ENCODE measurements around the gene COPS9. TPM values are rescaled to one million over a fixed set of nuclear protein-coding genes. Genes with fewer than 3 reads are reported as not detected.

Gene COPS9
- total and polyA plus RNA-seq, 10 of the 15 experiments (the other 5 are each of a cell fraction or from before 2014, with no cell fraction given) = 80.8 to 419 (median 213) TPM

DNA sequence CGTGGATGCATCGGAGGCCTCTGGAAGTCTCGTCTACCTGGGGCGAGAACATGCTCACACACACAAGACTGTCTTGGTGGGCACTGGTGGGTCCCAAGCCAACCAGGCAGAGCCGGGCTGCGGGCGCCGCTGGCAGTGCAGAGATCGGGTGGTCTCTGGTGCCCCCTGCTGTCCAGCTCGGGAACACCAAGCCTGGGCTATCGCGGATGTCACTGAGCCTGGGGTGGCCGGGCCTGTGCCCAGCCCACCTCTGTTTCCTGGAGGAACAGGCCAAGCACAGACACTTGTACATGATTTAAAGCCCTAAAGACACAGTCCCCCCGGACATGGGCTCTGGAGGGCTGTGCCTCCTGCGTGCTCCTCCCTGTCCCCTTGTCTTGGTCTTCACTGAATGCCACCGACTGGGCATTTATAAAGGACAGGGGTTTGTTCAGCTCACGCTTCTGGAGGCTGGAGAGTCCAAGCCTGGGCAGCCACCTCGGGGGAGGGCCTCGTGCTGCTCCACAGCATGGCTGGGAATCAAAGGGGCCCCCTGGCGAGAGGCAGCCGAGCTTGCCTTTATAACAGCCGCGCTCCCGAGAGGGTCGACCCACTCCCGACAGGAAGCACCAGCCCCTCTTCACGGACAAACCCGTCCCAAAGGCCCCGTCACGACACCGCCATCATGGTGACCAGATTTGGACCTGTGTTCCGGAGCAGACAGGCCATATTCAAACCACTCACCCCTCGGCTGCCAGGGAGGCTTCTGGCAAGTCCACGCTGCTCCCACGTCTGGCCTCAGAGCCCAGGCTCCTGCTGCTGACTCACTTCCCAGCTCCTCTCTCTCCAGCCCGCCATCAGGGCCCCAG lies 7.9 kb upstream of the COPS9 start (continued):
- TF ChIP-seq JUND (IDR thresholded peaks at IDR 0.05; ENCODE audit: low read depth, low read length) (no peak), YY1 (IDR thresholded peaks at IDR 0.05; ENCODE audit: low read depth, low read length) (peak; percentile 47; the same call in 1 of the 2 replicates), SREBF2 (IDR thresholded peaks at IDR 0.05; ENCODE audit: low read length) (no peak), BMI1 (IDR thresholded peaks at IDR 0.05; ENCODE audit: borderline replicate concordance) (no peak), CREM (IDR thresholded peaks at IDR 0.05; ENCODE audit: low read depth) (no peak), BHLHE40 (IDR thresholded peaks at IDR 0.05; ENCODE audit: borderline replicate concordance in 1 of 2, low read depth in 2 of 2, low read length in 1 of 2) (no peak), RAD21 (IDR thresholded peaks at IDR 0.05; ENCODE audit: insufficient read depth, low read depth, low read length) (peak; percentile 93), MLLT1 (IDR thresholded peaks at IDR 0.05) (no peak), SMAD1 (IDR thresholded peaks at IDR 0.05; ENCODE audit: low read depth, partially characterized antibody) (no peak), FOXM1 (IDR thresholded peaks at IDR 0.05; ENCODE audit: low read depth, low read length) (no peak), IKZF1 (conservative IDR thresholded peaks at IDR 0.05) (no peak)
- TF ChIP-seq, protein P1, sequence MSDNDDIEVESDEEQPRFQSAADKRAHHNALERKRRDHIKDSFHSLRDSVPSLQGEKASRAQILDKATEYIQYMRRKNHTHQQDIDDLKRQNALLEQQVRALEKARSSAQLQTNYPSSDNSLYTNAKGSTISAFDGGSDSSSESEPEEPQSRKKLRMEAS (IDR thresholded peaks at IDR 0.05; ENCODE audit: low read depth, low read length) = no peak
- TF ChIP-seq, protein P2, sequence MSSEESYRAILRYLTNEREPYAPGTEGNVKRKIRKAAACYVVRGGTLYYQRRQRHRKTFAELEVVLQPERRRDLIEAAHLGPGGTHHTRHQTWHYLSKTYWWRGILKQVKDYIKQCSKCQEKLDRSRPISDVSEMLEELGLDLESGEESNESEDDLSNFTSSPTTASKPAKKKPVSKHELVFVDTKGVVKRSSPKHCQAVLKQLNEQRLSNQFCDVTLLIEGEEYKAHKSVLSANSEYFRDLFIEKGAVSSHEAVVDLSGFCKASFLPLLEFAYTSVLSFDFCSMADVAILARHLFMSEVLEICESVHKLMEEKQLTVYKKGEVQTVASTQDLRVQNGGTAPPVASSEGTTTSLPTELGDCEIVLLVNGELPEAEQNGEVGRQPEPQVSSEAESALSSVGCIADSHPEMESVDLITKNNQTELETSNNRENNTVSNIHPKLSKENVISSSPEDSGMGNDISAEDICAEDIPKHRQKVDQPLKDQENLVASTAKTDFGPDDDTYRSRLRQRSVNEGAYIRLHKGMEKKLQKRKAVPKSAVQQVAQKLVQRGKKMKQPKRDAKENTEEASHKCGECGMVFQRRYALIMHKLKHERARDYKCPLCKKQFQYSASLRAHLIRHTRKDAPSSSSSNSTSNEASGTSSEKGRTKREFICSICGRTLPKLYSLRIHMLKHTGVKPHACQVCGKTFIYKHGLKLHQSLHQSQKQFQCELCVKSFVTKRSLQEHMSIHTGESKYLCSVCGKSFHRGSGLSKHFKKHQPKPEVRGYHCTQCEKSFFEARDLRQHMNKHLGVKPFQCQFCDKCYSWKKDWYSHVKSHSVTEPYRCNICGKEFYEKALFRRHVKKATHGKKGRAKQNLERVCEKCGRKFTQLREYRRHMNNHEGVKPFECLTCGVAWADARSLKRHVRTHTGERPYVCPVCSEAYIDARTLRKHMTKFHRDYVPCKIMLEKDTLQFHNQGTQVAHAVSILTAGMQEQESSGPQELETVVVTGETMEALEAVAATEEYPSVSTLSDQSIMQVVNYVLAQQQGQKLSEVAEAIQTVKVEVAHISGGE (CRISPR knock-in tag; IDR thresholded peaks at IDR 0.05) = no peak
- TF ChIP-seq, protein P3, sequence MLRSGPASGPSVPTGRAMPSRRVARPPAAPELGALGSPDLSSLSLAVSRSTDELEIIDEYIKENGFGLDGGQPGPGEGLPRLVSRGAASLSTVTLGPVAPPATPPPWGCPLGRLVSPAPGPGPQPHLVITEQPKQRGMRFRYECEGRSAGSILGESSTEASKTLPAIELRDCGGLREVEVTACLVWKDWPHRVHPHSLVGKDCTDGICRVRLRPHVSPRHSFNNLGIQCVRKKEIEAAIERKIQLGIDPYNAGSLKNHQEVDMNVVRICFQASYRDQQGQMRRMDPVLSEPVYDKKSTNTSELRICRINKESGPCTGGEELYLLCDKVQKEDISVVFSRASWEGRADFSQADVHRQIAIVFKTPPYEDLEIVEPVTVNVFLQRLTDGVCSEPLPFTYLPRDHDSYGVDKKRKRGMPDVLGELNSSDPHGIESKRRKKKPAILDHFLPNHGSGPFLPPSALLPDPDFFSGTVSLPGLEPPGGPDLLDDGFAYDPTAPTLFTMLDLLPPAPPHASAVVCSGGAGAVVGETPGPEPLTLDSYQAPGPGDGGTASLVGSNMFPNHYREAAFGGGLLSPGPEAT (IDR thresholded peaks at IDR 0.05; ENCODE audit: low read depth) = no peak
- TF ChIP-seq, protein P4, sequence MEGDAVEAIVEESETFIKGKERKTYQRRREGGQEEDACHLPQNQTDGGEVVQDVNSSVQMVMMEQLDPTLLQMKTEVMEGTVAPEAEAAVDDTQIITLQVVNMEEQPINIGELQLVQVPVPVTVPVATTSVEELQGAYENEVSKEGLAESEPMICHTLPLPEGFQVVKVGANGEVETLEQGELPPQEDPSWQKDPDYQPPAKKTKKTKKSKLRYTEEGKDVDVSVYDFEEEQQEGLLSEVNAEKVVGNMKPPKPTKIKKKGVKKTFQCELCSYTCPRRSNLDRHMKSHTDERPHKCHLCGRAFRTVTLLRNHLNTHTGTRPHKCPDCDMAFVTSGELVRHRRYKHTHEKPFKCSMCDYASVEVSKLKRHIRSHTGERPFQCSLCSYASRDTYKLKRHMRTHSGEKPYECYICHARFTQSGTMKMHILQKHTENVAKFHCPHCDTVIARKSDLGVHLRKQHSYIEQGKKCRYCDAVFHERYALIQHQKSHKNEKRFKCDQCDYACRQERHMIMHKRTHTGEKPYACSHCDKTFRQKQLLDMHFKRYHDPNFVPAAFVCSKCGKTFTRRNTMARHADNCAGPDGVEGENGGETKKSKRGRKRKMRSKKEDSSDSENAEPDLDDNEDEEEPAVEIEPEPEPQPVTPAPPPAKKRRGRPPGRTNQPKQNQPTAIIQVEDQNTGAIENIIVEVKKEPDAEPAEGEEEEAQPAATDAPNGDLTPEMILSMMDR (IDR thresholded peaks at IDR 0.05 in 2 of 3, conservative IDR thresholded peaks at IDR 0.05 in 1 of 3; ENCODE audit: control insufficient read depth in 2 of 3, extremely low read depth in 1 of 3, insufficient read depth in 1 of 3, low read depth in 3 of 3, low read length in 3 of 3) = peak; percentile 80 to 94 (median 91)
